HAP-1 (cell line): ENCODE data around the gene FRYL.

Source experiments
- DNase-seq, 2 experiments: peaks; one replicate each; pipeline ENCODE4 v3.0.0-alpha.2; 2016 to 2020; ENCODE audit warnings: low spot score in 2 of 2
- H3K27me3 ChIP-seq: fragments of 250-450 bp; sonication (Bioruptor Pico); 2 replicates; pipeline ENCODE4 v1.5.1; 2020; ENCODE audit warnings: low read depth, mild to moderate bottlenecking, moderate library complexity
- H3K36me3 ChIP-seq: fragments of 250-450 bp; sonication (Bioruptor Pico); replicated peaks from 2 replicates; pipeline ENCODE4 v1.5.1; 2020; ENCODE audit warnings: mild to moderate bottlenecking
- H3K4me1 ChIP-seq: fragments of 250-450 bp; sonication (Bioruptor Pico); 2 replicates; pipeline ENCODE4 v1.5.1; 2020; ENCODE audit warnings: mild to moderate bottlenecking
- H3K4me3 ChIP-seq: fragments of 250-450 bp; sonication (Bioruptor Pico); 2 replicates; pipeline ENCODE4 v1.5.1; 2020; ENCODE audit warnings: mild to moderate bottlenecking, moderate library complexity
- H3K9me3 ChIP-seq: fragments of 250-450 bp; sonication (Bioruptor Pico); 2 replicates; pipeline ENCODE4 v1.5.1; 2020; ENCODE audit warnings: mild to moderate bottlenecking, moderate library complexity
- in situ Hi-C: fragments of 300-500 bp; cut with MboI; formaldehyde crosslinking; loops from 3 replicates; pipeline ENCODE4 v1.14.3; 2020; ENCODE audit warnings: low sequenced_read_pairs, inconsistent platforms, mixed read lengths

The FRYL gene

DNA sequence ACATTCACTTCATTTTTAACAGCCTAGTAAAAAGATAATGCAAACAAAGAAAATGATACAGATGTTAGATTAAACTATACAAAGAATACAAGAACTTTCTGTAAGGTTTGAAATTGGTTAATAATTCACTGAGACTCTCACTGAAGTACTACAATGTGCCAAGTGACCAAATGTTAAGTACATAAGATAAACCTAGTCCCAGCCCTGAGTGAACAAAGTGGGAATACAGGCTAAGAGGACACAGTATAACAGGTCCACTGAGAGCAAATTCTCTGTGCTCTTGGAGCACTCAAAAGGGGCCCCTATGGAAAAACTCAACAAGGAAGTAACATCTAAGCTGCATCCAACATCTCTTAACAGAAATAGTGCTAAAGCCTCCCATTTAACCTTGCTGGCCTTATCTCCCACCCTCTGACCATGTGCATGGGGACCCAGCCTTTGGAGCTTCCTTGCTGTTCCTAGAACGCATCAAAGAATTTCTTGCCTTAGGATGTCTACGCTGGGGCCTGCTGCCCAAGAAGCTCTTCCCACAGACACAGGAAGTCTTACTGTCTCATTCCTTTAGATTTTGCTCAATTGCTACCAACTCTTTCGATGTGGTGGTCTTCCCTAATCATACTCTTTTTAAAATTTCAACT, 176.6 kb downstream of the FRYL start:
- no peak for DNase-seq
- Histone ChIP-seq H3K4me3 (no peak overlapping the region), H3K9me3 (no peaks in the 10 kb centered on the region), H3K27me3 (no peaks in the 10 kb centered on the region), H3K4me1 (peaks cover 26% of the 10 kb centered on the region), H3K36me3 (no peaks in the 10 kb centered on the region)
- in situ Hi-C loops: no loop called here

DNA sequence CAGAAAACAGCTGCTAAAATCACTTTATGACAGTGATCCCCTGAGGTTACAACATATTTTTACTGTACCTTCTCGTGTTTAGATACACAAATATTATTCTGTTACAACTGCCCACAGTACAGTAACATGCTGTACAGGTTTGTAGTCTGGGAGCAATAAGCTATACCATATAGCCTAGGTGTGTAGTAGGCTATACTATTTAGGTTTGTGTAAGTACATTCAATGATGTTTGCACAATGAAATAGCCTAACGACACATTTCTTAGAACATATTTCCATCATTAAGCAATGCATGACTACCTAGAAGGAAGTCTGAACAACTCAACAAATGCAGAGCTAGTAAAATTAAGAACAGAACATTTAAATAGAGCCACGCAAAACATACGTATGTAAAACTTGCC, 177.3 kb downstream of the FRYL start:
- no peak for DNase-seq
- no peaks in the 10 kb centered on the region for H3K27me3 ChIP-seq
- H3K4me3 ChIP-seq: no peak overlapping the region
- H3K9me3 ChIP-seq: no peaks in the 10 kb centered on the region
- H3K4me1 ChIP-seq: peaks cover 26% of the 10 kb centered on the region
- in situ Hi-C loops: no loop called here
- no peaks in the 10 kb centered on the region for H3K36me3 ChIP-seq

DNA sequence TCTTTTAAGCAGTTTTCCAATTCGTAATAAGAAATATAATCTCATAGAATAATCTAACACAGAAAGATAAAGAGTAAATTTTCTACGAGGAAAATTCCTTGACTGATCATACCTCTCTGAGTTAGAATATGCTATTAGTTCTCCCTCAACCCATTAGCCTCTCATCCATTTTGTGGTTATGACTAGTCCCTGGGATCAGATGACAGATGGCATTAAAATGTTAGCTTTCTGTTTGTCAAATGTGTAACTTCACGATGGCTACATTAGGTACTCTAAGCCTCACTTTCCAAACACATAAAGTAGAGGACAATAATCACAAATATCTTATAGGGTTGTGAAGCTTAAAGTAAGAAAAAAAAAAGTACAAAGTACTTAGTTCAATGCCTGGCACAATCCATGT, 177.9 kb downstream of the FRYL start:
- H3K27me3 ChIP-seq: no peaks in the 10 kb centered on the region
- no peak for DNase-seq
- in situ Hi-C loops: no loop called here
- H3K4me3 ChIP-seq: no peak overlapping the region
- H3K9me3 ChIP-seq: no peaks in the 10 kb centered on the region
- H3K36me3 ChIP-seq: no peaks in the 10 kb centered on the region
- peaks cover 26% of the 10 kb centered on the region for H3K4me1 ChIP-seq

DNA sequence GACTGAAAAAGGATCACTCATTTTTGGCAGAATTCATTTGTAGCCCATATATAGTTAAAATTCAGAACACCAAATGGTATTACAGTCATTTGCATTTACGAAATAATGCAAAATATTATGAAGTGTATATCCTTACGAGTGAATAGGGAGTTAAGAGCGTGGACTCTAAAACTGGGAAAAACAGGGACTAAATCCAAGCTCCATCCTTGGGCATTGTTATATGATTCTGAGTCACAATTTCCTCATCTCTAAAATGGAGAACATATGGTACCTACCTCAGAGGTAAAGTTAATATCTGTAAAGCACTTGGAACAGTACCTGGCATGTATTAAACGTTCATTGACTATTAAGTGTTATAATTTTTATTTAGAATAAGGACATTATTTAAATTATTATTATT, 183.7 kb downstream of the FRYL start:
- Histone ChIP-seq H3K27me3 (no peaks in the 10 kb centered on the region), H3K9me3 (no peaks in the 10 kb centered on the region), H3K4me3 (no peak overlapping the region), H3K4me1 (peaks cover 10% of the 10 kb centered on the region), H3K36me3 (no peaks in the 10 kb centered on the region)
- in situ Hi-C loops: no loop called here
- DNase-seq: no peak

DNA sequence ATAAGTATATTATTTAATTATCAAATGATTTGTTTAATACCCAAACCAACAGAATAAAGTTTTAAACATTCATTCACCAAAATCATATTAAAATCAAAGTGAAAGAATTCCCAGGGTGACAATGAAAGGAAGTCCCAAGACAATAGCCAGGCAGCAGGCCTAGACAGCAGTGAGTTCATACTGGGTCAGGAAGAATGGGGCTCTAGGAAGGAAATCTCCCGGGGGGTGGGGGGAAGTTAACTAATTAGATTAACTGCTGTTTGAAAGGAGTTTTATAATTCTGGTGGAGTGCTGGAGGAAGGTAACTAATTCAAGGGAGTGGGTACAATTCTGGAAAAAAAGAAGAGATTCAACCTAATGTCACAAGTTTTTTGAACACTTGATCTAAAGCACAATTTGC, 185.9 kb downstream of the FRYL start:
- in situ Hi-C loops: no loop called here
- peaks cover 4% of the 10 kb centered on the region; the same call in 1 of the 2 replicates for H3K36me3 ChIP-seq
- no peaks in the 10 kb centered on the region for H3K9me3 ChIP-seq
- peaks cover 10% of the 10 kb centered on the region for H3K4me1 ChIP-seq
- H3K27me3 ChIP-seq: no peaks in the 10 kb centered on the region
- no peak overlapping the region for H3K4me3 ChIP-seq
- DNase-seq: peak; percentile 46 to 63

DNA sequence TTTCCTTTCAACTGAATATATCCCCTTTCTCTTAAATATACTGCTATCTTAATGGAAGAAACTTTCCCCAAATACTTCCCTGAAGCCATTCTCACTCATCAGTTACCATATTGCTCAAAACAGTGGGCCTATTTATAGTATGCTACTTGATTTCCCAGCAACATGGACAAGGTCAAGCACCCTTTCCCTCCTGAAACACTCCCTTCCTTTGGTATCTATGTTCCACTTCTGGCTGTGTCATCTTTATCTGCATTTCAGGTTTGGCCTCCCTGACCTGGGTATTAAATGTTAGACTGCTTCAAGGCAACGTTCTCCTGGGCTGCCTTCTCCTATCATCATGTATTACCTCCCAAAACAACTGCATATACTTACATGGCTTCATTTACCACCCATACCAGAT, 188.7 kb downstream of the FRYL start:
- H3K27me3 ChIP-seq: no peaks in the 10 kb centered on the region
- H3K36me3 ChIP-seq: peaks cover 4% of the 10 kb centered on the region; the same call in 1 of the 2 replicates
- no peak for DNase-seq
- peaks cover 10% of the 10 kb centered on the region for H3K4me1 ChIP-seq
- H3K4me3 ChIP-seq: no peak overlapping the region
- no peaks in the 10 kb centered on the region for H3K9me3 ChIP-seq
- in situ Hi-C loops: no loop called here

DNA sequence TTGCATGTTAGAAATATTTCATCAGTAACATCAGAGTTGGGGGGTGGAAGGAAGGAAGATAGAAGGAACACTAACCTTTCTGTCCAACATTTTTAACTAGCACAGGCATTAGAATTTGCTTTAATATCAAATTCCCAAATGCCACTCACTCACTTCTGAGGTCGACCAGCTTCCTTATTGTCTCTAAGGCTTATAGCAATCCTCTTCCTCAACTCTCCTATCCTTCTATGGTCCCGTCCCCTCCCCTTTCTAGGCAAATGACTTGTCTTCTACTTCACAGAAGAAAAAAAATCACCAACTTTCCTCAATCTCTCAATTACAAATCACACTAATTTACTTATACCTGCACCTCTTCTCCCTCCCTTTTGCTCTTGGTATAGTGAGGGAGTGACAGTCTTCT, 189.2 kb downstream of the FRYL start:
- peaks cover 10% of the 10 kb centered on the region for H3K4me1 ChIP-seq
- no peak overlapping the region for H3K4me3 ChIP-seq
- peaks cover 4% of the 10 kb centered on the region; the same call in 1 of the 2 replicates for H3K36me3 ChIP-seq
- H3K9me3 ChIP-seq: no peaks in the 10 kb centered on the region
- no peaks in the 10 kb centered on the region for H3K27me3 ChIP-seq
- no peak for DNase-seq
- in situ Hi-C loops: no loop called here

DNA sequence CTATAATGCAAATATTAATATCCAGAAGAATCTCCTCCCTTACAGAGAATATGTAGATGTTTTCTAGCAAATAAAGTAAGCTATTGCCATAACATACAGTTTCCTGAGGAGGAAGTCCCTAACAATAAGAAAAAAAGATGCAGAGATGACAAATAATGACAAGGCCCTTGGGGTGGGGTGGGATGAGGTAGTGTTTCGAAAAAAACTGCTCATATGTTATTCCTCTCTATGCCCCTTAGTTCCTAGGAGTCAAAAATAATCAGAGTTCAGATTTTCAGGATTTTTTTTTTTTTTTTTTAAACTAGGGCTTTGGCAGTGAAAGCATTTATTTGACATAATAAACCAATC, 191.0 kb downstream of the FRYL start:
- in situ Hi-C loops: no loop called here
- no peak for DNase-seq

DNA sequence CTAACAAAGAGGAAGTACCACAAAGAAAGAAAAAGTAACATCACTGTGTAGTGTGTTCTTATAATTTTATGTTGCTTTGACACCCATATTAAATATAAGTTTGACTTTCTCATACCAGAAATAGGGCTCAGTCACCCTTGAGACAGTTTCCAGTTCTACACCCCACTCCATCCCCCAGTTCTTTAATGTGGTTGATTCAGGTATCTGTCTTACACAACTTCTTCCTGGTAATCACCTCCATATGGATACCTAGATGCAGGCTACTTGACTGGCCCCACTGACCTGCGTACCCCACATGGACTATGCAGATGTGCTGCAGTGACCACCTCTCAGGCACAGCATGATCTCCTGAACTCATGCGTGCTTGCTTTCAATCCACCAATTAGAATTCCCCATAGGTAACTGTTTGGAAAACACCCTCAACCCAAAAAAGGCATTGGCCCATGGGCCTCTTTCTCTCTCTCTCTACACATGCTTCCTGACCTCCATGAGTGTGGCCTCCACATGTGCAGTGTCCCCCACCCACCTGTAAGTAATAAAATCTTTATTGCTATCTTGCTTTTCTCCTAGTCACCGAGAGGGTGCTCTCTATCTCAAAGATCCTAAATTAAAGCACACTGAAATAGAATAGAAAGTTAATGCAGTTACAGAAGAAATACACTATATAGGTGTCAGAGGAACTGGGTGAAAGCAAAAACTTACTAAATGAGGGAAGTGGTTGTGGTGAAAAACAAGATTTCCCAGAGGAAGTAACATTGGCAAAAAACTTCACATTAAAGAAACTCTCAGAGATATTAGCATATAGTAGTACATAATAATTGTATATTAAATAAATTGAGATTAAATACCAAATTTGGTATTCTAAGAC, 191.6 kb downstream of the FRYL start:
- no peaks in the 10 kb centered on the region for H3K27me3 ChIP-seq
- DNase-seq: no peak
- no peaks in the 10 kb centered on the region for H3K4me1 ChIP-seq
- no peaks in the 10 kb centered on the region for H3K9me3 ChIP-seq
- H3K4me3 ChIP-seq: no peak overlapping the region
- H3K36me3 ChIP-seq: peaks cover 7% of the 10 kb centered on the region; the same call in 1 of the 2 replicates
- in situ Hi-C loops: no loop called here

More for the DNA sequence above, 191.0 kb downstream of the FRYL start:
- Histone ChIP-seq H3K4me1 (peaks cover 2% of the 10 kb centered on the region; the same call in 1 of the 2 replicates), H3K27me3 (no peaks in the 10 kb centered on the region), H3K36me3 (peaks cover 7% of the 10 kb centered on the region; the same call in 1 of the 2 replicates), H3K9me3 (no peaks in the 10 kb centered on the region), H3K4me3 (no peak overlapping the region)

DNA sequence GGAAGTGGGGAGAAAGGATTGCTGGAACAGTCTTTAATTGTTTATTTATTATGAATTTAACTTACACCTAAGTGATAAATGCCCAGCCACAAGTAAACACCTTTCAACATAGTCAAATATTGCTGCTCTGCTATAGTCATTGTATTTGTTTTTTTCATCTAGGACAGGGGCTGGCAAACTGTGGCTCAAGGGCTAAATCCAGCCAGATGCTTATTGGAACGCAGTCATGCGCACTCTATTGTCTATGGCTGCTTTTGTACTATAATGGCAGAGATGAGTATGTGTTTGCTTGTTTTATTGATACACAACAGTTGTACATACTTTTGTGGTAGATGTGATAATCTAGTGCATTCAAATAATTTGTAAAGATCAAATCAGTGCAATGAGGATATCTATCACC, 194.7 kb downstream of the FRYL start:
- Histone ChIP-seq H3K4me1 (no peaks in the 10 kb centered on the region), H3K36me3 (peaks cover 7% of the 10 kb centered on the region; the same call in 1 of the 2 replicates), H3K9me3 (no peaks in the 10 kb centered on the region), H3K27me3 (no peaks in the 10 kb centered on the region), H3K4me3 (no peak overlapping the region)
- no peak for DNase-seq
- in situ Hi-C loops: no loop called here

DNA sequence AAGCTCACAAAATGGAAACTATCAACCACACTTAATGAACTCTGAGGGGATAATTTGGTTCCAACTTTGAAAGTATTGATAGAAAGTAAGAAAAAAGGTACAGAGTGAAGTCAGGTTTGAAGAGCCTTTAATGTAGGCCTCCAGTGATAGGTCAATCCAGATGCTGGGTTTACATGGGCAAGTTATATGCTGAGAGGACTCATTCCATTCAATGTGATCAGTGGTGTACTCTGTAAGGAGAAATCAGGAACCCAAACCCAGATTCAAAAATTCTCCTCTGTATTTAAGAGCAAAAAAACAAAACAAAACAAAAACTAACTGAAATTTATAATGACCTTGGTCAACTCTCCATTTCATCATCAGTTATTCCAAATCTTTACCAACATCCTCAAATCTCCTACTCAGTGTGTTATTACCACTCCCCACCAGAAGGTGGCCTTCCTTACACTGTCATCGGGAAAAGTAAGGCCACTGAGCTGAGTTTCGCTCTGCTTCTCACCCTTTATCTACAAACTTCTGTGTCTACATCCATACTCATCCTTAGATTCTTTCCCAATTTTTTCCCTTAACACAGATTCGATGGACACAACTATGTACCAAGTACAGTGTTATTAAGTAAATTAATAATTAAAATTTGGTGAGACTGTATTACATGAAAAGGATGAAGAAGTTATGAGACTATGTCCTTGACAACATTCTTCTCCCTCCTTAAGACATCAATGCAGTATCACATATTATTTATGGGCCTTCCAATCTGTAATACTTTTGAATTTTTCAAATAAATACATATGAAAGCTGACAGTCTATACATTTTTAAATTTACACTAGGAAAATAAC, 201.7 kb downstream of the FRYL start:
- Histone ChIP-seq H3K4me3 (no peak overlapping the region), H3K9me3 (no peaks in the 10 kb centered on the region), H3K36me3 (peaks cover 7% of the 10 kb centered on the region; the same call in 1 of the 2 replicates), H3K27me3 (no peaks in the 10 kb centered on the region), H3K4me1 (no peaks in the 10 kb centered on the region)
- peak; percentile 68 to 73 for DNase-seq
- in situ Hi-C loops: no loop called here

DNA sequence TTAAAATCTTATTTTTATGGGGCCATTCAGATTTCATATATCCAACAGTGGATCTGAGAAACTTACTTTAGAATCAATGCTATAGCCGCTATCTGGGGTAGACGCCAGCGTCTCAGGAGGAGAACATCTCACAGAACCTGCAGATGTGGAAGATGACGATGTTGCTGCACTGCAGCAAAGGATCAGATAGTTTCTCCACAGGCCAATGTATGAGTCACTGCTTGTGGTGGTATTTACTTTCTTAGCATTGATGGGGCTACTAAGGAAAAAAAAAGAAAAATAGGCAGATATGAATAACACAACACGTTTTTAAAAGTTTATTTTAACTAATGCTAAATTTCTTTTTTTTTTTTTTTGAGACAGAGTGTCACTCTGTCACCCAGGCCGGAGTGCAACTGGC, 204.1 kb downstream of the FRYL start:
- no peaks in the 10 kb centered on the region for H3K27me3 ChIP-seq
- no peaks in the 10 kb centered on the region for H3K9me3 ChIP-seq
- no peaks in the 10 kb centered on the region for H3K4me1 ChIP-seq
- H3K4me3 ChIP-seq: no peak overlapping the region
- in situ Hi-C loops: no loop called here
- H3K36me3 ChIP-seq: peaks cover 10% of the 10 kb centered on the region; the same call in 1 of the 2 replicates
- DNase-seq: no peak

DNA sequence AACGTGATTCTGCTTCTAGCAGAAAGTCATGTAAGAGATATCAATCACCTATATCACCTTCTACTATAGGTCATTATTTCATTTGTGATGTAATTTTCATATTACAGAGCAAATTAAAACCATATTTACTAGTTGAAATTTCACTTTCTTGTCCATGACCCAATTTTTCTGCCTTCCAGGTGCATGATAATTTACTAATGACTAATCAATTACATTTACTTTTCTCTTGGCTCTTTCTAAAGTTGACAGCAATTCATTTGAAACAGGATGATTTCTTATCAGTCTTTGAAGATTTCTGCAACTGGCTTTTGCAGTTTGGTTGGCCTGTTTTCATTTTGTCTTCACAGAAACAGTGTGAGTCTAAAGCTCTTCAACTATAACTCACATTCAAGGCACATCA, 208.6 kb downstream of the FRYL start:
- peaks cover 10% of the 10 kb centered on the region; the same call in 1 of the 2 replicates for H3K36me3 ChIP-seq
- DNase-seq: no peak
- in situ Hi-C loops: loop anchor here (25.0 kb wide), 1 partner anchor 434 kb away; the partner anchor contains the start of gene TXK
- no peaks in the 10 kb centered on the region for H3K27me3 ChIP-seq
- no peaks in the 10 kb centered on the region for H3K9me3 ChIP-seq
- H3K4me1 ChIP-seq: no peaks in the 10 kb centered on the region
- H3K4me3 ChIP-seq: no peak overlapping the region
